ENCODE results near the gene SLC38A2.

GRCh38 chr12:46361667-46362034, 10.9 kb downstream of the SLC38A2 start:
- TF ChIP-seq CTCF (IDR thresholded peaks at IDR 0.05) (no peak), POLR2AphosphoS5 (IDR thresholded peaks at IDR 0.05) (no peak)
